GM19397 (cell line): ENCODE data around the gene TMEM219.
"Not testable (repeated sequence)": the region's sequence is repeated elsewhere in the genome, so short reads cannot be mapped to it uniquely, and the experiment has no call there.

Experiments used
- ATAC-seq: cut with Tn5 transposase; IDR thresholded peaks from one replicate; pipeline ENCODE4 v1.9.1; 2021; ENCODE audit warnings: mild to moderate bottlenecking, moderate library complexity; ENCODE audit not compliant: unreplicated experiment

TMEM219 gene, protein sequence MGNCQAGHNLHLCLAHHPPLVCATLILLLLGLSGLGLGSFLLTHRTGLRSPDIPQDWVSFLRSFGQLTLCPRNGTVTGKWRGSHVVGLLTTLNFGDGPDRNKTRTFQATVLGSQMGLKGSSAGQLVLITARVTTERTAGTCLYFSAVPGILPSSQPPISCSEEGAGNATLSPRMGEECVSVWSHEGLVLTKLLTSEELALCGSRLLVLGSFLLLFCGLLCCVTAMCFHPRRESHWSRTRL

DNA sequence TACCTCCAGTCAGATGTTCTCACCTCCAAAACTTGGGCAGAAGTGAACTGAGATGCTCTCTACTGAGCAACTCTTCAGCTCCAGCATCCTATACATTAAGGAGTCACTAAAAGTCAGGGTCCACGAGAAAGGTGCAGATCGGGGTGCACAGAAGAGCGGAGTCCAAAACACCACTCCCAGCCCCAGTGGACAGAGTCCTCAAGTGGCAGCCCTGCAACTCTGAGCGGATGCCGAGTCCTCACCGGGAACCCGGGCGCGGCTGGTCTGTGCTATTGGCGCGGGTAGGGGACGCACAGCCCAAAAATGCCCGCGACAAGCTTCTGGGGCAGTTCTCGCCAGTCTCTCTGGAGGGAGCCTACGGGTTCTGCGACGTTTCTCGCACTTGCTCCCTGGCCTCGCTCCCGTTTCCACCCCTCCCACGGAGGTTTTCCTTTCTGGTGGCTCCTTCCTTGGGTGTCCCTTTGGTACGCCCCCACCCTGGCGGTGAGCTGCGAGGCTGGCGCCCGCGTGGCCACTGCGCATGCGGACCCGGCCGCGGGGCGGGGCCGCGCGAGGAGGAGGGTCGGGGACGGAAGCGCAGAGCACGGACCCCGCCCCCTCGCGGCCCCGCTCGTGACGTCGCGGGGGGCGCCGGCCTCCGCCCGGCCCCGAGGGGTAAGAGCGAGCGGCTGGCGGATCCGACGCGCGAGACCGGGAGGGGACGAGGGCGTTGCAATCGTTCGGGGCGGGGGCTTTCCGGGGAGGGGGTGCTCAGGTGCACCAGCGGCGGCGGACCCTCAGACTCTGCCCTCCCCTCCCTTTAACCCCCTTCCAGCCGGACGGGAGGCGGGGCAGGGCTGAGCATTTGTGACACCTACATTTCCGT is at the start of gene TMEM219:
TMEM219 (plus strand) TSS at position 601 of the 865 bp plus-strand sequence. CDS start 1,065 bp downstream, outside the sequence.
- ATAC-seq = peak; percentile 89

DNA sequence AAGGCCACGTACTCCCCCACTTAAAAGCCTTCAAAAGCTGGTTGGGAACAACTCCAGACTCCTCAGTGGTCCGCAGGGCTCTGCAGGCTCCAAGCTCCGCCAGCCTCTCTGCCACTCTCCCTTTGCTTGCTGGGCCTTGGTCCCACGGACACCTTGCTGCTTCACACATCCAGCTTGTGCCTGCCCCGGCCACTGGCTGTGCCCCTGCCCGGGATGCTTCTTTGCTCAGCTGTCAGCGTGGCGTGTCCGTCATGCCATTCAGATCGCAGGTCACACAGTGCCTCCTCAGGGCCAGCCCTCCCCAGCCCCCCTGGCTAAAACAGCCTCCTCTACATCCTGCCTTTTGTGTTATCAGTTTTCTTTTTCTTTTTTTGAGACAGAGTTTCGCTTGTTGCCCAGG is 49.8 kb upstream of the TMEM219 start:
- ATAC-seq = no peak

DNA sequence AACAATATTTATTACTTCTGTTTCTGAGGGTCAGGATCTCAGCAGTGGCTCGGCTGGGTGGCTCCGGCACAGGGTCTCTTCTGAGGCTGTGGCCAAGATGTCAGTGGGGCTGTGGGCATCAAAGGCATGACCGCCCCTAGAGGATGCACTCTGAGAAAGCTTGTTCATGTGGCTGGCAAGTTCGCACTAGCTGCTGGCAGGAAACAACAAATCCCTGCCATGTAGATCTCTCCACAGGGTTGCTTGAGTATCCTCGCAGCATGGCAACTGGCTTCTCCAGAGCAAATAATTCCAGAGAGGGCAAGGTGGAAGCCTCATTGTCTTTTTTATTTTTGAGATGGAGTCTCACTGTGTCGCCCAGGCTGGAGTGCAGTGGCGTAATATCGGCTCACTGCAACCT is 48.4 kb upstream of the TMEM219 start:
- ATAC-seq = no peak

DNA sequence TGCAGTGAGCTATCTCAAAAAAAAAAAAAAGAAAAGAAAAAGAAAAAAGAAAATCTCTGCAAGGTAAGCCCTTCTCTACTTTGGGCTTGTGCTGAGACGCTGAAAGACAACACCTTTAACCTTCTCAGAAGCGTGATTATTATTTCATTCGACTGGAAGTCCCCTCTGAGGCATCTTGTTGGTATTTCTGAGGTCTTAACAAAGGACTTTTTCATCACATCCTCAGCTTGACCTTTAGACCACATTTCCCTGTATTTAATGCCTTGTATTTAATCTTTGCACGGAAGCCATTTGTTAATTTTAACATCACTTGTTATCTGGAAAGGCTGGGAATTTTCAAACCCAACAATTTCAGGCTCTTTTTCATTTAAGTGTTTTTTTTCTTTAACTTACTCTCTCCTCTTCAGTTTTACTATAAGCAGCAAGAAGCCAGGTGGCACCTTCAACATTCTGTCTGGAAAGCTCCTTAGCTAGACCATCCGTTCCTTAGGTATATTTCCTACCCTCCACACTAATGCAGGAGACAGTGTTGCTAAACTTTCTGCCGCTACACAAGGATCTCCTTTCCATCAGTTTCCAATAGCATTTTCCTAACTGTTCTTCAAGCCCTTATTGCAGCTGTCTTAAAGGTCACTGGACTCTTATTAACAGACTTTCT is 46.2 kb upstream of the TMEM219 start:
- no peak for ATAC-seq

DNA sequence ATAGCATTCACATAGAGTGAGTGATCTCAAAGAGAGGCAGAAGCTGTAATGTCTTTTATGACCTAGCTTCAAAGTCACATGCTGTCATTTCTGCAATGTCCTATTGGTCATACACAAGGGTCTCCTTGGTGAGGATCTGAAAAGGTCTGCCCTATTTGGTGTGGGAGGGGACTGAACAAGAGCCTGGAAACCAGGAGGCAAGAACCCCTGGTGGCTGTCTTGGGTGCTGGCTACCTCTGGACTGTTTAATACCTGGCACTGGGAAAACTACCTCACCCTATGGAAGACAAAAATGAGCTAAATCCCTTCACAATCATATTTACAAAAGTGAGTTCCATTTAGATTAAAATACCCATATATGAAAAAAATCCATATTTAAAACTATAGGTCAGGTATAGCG is 44.9 kb upstream of the TMEM219 start:
- ATAC-seq = no peak

DNA sequence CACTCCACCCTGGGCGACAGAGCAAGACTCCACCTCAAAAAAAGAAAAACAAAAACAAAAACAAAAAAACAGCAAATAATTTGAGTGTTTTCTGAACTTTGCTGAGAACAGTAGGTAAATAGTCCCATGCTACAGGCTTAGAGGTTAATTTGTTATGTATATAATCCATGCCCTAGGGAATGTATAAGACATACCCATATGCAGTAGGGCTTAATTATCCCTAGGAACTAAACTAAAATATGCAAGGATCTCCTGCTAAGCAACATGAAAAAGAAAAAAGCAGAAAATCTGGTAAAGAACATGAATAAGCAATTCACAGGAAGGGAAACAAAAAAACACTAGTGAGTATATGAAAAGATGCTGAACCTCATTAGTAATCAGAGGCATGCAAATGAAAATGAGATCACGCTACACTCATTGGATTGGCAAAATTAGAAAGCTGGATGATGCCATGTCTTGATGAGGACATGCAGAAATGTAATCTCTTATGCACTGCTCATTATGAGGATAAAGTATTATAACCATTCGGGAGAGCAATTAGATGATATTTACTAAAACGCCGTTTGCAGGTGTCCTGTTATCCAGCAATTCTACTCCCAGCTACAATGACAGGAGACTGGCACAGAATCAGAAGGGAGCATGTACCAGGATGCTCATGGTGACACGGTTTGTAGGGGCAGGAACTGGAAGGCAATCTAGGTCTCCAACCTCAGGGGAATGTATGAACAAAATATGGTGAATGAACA is 41.4 kb upstream of the TMEM219 start:
- ATAC-seq = no peak

DNA sequence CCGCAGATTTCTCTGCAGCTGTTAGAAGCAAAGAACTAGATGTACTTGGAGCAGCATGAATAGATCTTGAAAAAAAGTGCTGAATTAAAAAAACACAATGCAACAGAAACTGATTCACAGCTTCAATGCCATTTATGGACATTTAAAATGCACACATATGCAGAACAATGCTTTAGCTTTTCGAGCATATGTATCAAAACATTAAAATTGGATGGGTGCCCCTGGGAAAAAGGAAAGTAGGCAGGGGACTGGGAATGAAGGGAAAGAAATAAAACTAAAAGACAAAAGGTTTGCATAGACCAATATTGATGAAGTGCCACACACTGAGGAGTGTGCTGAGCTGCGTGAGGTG is 40.9 kb upstream of the TMEM219 start:
- no peak for ATAC-seq

DNA sequence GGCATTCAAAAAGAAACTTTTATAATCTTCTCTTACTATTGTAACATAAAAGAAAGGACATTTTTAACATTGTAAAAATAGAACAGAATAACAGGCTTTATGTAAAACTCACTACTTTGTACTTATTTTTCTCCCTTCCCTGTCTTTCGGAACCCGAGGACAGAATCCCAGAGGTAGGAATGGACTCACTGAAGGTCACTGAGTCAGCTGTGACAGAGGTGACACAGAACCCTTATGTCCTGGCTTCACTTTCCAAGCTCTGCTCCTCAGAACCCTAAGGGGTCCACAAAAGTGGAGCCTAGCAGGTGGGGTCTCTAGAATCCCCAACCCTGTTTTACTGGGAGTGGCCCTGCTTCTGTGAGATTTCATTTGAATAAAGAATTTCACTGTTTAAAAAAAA is 39.6 kb upstream of the TMEM219 start:
- ATAC-seq = no peak

DNA sequence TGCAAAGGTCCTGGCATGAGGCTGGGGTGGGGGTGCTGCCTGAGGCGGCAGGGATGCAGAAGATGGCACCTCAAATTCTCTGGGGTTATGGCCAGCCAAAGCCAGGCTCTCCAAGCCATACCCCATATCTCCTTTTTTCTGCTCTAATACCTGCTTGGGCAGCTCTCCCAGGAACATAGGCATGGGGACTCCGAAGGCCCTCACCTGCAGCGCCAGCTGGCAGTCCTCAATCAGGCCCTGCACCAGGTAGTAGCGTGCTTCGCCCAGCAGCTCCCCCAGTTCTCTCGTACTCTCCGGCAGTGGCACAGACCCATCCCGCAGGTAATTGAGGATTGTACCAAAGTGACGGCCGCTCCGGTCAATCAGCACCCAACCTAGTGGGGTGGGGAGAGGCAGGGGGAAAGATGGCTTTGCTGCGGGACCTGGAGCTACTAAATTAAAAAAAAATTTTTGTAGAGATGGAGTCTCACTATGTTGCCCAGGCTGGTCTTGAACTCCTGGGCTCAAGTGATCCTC is 38.8 kb upstream of the TMEM219 start:
- ATAC-seq = no peak

DNA sequence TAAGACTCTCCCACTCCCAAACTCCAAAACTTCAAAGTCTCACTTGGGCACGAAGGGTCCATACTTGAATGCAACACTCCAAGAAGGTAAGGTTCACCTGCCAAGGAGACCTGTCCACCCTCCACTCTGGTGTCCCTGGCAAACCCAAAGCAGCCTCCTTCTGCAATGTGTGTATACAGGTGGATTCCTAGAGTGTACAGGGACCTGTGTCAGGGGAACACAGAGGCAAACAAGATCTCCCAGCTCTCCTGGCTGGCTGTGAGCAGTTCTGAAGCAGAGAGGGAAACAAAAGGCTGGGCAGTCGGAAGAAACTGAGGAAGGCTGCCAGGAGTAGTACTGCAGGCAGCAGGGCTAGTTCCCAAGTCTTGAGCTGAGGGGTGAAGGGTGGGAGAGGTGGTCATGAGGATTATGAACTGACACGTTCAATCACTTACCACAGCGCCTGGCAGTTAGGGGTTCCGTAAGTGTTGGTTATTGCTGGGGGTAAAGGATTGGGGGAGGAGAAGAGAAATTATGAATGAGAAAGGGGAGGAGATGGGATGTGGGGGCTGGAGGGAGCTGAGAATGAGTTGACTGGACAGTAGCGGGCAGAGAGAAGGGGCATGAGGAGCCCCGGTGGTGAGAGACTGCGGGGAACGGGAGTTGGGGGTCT is 36.6 kb upstream of the TMEM219 start:
- ATAC-seq = no peak

DNA sequence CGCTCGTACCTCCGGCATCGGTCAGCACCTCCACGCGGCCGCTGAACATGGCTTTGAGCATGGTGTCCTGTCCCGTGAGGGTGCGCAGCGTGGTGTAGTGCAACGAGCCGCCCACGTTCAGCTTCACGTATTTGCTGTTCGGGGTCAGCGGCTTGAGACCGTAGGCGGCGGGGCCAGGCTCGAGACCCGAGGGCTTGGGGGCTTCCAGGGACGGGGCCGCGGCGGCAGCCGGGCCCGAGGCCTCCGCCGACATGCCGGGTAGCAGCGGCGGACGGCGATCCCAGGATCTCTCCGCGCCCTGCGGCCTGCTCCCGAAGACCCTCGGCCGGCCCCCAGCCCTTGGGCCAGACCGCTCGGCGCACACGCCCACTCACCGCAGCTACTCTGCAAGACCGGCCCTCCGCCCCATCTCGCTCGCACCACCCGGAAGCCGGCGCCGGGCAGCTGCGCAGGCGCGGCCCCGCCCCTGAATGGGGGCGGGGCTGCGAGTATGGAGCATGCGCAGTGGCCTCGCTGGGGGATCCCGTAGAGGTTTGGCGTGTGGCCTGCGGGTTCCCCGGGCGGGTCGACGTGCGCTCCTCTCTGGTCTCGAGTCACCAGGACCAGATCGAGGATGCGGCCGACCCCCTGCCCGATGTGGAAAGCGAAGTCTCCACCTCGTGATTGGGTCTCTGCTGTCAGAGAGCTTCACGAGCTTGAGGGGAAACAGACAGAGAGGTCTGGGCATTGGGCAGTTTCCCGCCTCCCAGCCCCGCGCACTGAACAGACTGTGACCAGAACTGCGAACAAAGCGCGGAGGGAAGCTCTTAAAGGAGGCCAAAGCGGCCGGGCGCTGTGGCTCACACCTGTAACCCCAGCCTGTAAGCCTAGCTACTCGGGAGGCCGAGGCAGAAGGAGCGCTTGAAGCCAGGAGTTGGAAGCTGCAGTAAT is 35.8 kb upstream of the TMEM219 start, which contains the start of gene KCTD13:
KCTD13 (minus strand) TSS at position 446 of the 930 bp plus-strand sequence; CDS start at position 253, 193 bp downstream.
- ATAC-seq = peak; percentile 90

DNA sequence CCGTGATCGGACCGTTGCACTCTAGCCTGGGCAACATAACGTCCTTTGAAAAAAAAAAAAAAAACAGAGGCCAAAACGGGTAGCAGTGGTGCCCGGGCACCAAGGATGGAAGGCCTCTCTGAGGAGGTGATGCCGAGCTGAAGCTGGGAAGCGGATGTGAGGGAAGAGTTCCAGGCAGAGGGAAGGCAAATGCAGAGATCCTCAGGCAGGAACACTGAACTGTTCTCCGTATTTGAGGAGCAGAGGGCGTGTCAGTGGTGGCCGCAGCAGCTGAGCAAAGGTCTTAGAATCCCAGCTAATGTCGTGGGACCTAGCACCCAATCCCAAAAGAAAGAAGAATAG is 35.2 kb upstream of the TMEM219 start:
- no peak for ATAC-seq

DNA sequence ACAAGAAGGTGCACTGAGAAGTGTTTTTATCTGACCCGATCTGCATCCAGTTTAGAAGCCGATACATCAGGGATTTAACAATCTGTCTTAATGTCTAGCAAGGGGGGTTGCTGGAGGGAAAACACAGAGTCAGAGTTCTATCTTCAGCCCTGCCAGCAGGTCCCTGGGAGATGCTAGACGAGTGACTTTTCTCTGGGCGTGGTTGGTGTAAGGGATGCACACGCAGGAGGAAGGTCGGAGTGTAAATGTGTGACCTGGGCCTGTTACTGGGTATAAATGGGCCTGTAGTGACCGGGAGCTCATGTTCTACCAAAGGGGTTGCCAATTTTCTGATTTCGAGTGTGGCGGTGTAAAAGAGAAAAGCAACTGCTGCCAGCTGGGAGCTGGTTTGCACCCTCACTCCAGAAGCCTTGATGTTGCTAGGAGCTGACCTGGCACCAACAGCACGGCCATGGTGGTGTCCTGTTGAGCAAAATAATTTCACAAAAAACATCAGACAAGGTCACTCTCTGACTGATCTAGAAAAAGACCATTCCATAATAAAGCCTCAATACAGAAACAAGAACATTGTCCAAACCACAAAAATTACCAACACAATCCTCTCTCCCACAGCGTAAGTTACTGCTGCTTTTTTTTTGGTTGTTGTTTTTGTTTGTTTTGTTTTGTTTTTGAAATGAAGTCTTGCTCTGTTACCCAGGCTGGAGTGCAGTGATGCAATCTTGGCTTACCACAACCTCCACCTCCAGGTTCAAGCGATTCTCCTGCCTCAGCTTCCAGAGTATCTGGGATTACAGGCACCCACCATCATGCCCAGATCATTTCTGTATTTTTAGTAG is 34.6 kb upstream of the TMEM219 start:
- ATAC-seq = no peak

DNA sequence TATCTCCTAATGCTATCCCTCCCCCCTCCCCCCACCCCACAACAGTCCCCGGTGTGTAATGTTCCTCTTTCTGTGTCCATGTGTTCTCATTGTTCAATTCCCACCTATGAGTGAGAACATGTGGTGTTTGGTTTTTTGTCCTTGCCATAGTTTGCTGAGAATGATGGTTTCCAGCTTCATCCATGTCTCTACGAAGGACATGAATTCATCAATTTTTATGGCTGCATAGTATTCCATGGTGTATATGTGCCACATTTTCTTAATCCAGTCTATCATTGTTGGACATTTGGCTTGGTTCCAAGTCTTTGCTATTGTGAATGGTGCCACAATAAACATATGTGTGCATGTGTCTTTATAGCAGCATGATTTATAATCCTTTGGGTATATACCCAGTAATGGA is 30.1 kb upstream of the TMEM219 start:
- ATAC-seq = not testable (repeated sequence)

DNA sequence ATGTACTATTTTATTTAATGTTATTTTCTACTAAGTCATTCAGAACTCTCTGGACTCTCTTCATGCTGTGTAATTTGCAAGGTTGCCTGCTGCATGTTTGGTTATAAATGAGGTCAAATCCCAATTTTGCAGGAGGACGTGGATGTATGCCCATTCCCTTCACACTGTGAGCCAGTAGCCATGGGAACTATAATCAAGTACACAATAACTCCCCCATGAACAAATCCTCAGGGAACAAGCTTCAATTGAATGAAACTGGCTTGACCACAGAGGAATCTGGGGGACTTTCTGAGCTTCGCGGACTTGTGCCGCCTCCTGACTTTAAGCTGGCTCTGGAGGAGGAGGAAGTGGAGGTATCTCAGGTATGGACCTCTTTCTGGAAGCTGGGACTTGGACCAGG is 21.2 kb upstream of the TMEM219 start:
- no peak for ATAC-seq

DNA sequence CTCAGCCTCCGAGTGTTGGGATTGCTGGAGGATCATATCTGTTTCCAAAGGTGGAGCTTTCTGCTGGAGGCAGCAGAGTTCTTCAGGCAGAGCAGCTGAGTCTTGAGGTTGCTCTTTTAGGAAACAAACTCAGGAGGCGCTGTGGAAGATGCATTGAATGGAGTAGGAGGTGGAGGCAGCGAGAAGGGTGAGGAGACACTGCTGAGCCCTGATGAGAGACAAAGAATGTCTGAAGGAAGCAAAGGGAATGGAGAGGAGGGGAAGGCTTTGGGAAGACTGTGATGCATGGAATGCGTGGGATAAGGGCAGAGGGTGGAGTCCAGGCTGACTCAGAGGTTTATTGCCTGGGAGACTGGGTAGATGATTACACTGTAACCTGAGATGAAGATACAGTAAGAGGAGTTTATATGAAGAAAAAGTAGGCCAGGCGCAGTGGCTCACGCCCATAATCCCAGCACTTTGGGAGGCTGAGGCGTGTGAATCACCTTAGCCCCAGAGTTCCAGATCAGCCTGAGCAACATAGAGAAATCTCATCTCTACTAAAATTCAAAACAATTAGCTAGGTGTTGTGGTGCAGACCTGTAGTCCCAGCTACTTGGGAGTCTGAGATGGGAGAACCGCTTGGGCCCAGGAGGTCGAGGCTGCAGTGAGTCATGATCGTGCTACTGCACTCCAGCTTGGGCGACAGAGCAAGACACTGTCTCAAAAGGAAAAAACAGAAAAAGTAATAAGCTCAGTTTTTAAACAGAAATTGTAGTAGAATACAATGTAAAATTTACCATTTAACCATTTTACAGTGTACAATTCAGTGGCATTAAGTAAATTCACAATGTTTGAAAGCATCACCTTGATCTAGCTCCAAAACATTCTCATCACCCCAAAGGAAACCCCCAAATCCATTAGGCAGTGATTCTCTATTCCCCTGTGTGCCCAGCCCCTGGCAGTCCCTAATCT is 17.8 kb upstream of the TMEM219 start:
- no peak for ATAC-seq

DNA sequence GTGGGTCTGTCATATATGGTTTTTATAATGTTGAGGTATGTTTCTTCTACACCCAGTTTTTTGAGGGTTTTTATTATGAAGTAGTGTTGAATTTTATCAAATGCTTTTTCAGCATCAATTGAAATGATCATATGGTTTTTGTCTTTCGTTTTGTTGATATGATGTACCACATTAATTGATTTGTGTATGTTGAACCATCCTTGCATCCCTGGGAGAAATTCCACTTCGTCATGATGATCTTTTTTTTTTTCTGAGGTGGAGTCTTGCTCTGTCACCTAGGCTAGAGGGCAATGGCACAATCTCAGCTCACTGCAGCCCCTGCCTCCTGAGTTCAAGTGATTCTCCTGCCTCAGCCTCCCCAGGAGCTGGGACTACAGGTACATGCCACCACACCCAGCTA is 14.0 kb upstream of the TMEM219 start:
- no peak for ATAC-seq
